HepG2 (cell line): ENCODE data around the gene POFUT2. TPM values are rescaled to one million over a fixed set of nuclear protein-coding genes. Genes with fewer than 3 reads are reported as not detected.

ENCODE experiments used
- ADNP ChIP-seq: sonication (generic); formaldehyde crosslinking; IDR thresholded peaks from 2 replicates; pipeline ENCODE4 v1.4.0; 2020; ENCODE audit warnings: missing genetic modification reagents
- ATRX ChIP-seq: sonication (generic); formaldehyde crosslinking; IDR thresholded peaks from 2 replicates; pipeline ENCODE4 v1.4.0; 2020; ENCODE audit warnings: missing genetic modification reagents, borderline replicate concordance
- CBX2 ChIP-seq, 2 experiments: fragments of 200-600 bp in 1 of 2; sonication (generic); formaldehyde crosslinking in 1 of 2; IDR thresholded peaks; 2 replicates each; pipeline versions ENCODE4 v1.7.0 to v1.8.1; 2018 to 2022; ENCODE audit warnings: low read depth in 2 of 2, low read length in 1 of 2, mild to moderate bottlenecking in 1 of 2, missing genetic modification reagents in 1 of 2
- CHD2 ChIP-seq: IDR thresholded peaks from 2 replicates; pipeline ENCODE4 v1.6.1; 2011; ENCODE audit warnings: low read depth, low read length, improper control_type of control experiment
- HBP1 ChIP-seq: IDR thresholded peaks from 2 replicates; pipeline ENCODE4 v1.6.1; 2016; ENCODE audit warnings: low read depth, control low read depth
- IKZF4 ChIP-seq: sonication (generic); formaldehyde crosslinking; IDR thresholded peaks from 2 replicates; pipeline ENCODE4 v1.5.1; 2020; ENCODE audit warnings: borderline replicate concordance, mild to moderate bottlenecking, low read depth, missing genetic modification reagents; ENCODE audit errors: not compliant biosample characterization
- MAZ ChIP-seq, 2 experiments: sonication (generic) in 1 of 2; formaldehyde crosslinking in 1 of 2; IDR thresholded peaks; 2 replicates each; pipeline versions ENCODE4 v1.5.0 to v1.6.1; 2012 to 2020; ENCODE audit warnings: low read depth in 2 of 2, mild to moderate bottlenecking in 2 of 2, borderline replicate concordance in 1 of 2, improper control_type of control experiment in 1 of 2, low read length in 1 of 2, missing genetic modification reagents in 1 of 2, moderate library complexity in 1 of 2
- NBN ChIP-seq: fragments of 450-650 bp; conservative IDR thresholded peaks from 2 replicates; pipeline ENCODE4 v1.6.1; 2017
- RXRA ChIP-seq: sonication (generic); formaldehyde crosslinking; IDR thresholded peaks from 2 replicates; pipeline ENCODE4 v1.5.1; 2020; ENCODE audit warnings: missing genetic modification reagents
- SALL2 ChIP-seq: sonication (generic); formaldehyde crosslinking; IDR thresholded peaks from 2 replicates; pipeline ENCODE4 v1.8.1; 2023; ENCODE audit warnings: mild to moderate bottlenecking, missing genetic modification reagents, inconsistent platforms
- SRY ChIP-seq: sonication (generic); formaldehyde crosslinking; IDR thresholded peaks from 2 replicates; pipeline ENCODE4 v1.8.0; 2022; ENCODE audit warnings: mild to moderate bottlenecking, missing genetic modification reagents
- THYN1 ChIP-seq: sonication (generic); formaldehyde crosslinking; IDR thresholded peaks from 2 replicates; pipeline ENCODE4 v1.8.1; 2023; ENCODE audit warnings: low read depth, mild to moderate bottlenecking, moderate library complexity, missing genetic modification reagents, borderline replicate concordance
- ZBTB8A ChIP-seq: sonication (generic); formaldehyde crosslinking; IDR thresholded peaks from 2 replicates; pipeline ENCODE4 v1.4.0; 2020; ENCODE audit warnings: mild to moderate bottlenecking, low read depth, missing genetic modification reagents, borderline replicate concordance
- ZNF18 ChIP-seq: sonication (generic); formaldehyde crosslinking; IDR thresholded peaks from 2 replicates; pipeline ENCODE4 v1.8.0; 2022; ENCODE audit warnings: mild to moderate bottlenecking, missing genetic modification reagents; ENCODE audit not compliant: insufficient replicate concordance
- ZNF232 ChIP-seq: sonication (generic); formaldehyde crosslinking; IDR thresholded peaks from 2 replicates; pipeline ENCODE4 v1.4.0; 2020; ENCODE audit warnings: missing genetic modification reagents, borderline replicate concordance
- ZNF543 ChIP-seq: sonication (generic); formaldehyde crosslinking; IDR thresholded peaks from 2 replicates; pipeline ENCODE4 v1.4.0; 2020; ENCODE audit warnings: mild to moderate bottlenecking, missing genetic modification reagents
- ZNF615 ChIP-seq: sonication (generic); formaldehyde crosslinking; IDR thresholded peaks from 2 replicates; pipeline ENCODE4 v1.5.0; 2020; ENCODE audit warnings: mild to moderate bottlenecking, missing genetic modification reagents, borderline replicate concordance
- ZNF678 ChIP-seq: sonication (generic); formaldehyde crosslinking; IDR thresholded peaks from 2 replicates; pipeline ENCODE4 v1.4.0; 2020; ENCODE audit warnings: mild to moderate bottlenecking, missing genetic modification reagents
- ZNF772 ChIP-seq: sonication (generic); formaldehyde crosslinking; IDR thresholded peaks from 2 replicates; pipeline ENCODE4 v1.5.0; 2020; ENCODE audit warnings: mild to moderate bottlenecking, missing genetic modification reagents
- ZNF780A ChIP-seq: sonication (generic); formaldehyde crosslinking; IDR thresholded peaks from 2 replicates; pipeline ENCODE4 v1.8.0; 2022; ENCODE audit warnings: mild to moderate bottlenecking, missing genetic modification reagents, moderate library complexity
- polyA plus RNA-seq, 8 experiments: library from polyadenylated mRNA; depleted of rRNA in 3 of 8; stranded (reverse) in 7 of 8; unstranded in 1 of 8; fragments of >200 nt; fragmentation: Illumina TruSeq in 4 of 8; extraction: Trizol in 4 of 8; gene quantifications; 2 replicates each; pipeline versions ENCODE4 v1.2.1 to v1.2.3, GENCODE V29; 2011 to 2016; ENCODE audit warnings: low read depth in 4 of 8, missing spikeins in 1 of 8, mixed read lengths in 1 of 8; ENCODE audit not compliant: insufficient read depth in 1 of 8
- total RNA-seq, 5 experiments: library from RNA; depleted of rRNA; stranded (reverse); fragments of >200 nt; fragmentation: Illumina TruSeq; extraction: Trizol; gene quantifications; 2 replicates each; pipeline ENCODE4 v1.2.3, GENCODE V29; 2016; ENCODE audit warnings: low read depth in 1 of 5
- TF ChIP-seq, protein P1 (sequence below): sonication (generic); formaldehyde crosslinking; IDR thresholded peaks from 2 replicates; pipeline ENCODE4 v1.8.0; 2022; ENCODE audit warnings: missing genetic modification reagents, mild to moderate bottlenecking, moderate library complexity, borderline replicate concordance
- TF ChIP-seq, protein P2 (sequence below): sonication (generic); formaldehyde crosslinking; IDR thresholded peaks from 2 replicates; pipeline ENCODE4 v1.8.1; 2022; ENCODE audit warnings: mild to moderate bottlenecking, missing genetic modification reagents

POFUT2 gene
- total and polyA plus RNA-seq, 2 of the 13 experiments (the other 11 are each of a cell fraction or from before 2014, with no cell fraction given): 22.8 to 24.0 TPM

- TF ChIP-seq, protein P1, sequence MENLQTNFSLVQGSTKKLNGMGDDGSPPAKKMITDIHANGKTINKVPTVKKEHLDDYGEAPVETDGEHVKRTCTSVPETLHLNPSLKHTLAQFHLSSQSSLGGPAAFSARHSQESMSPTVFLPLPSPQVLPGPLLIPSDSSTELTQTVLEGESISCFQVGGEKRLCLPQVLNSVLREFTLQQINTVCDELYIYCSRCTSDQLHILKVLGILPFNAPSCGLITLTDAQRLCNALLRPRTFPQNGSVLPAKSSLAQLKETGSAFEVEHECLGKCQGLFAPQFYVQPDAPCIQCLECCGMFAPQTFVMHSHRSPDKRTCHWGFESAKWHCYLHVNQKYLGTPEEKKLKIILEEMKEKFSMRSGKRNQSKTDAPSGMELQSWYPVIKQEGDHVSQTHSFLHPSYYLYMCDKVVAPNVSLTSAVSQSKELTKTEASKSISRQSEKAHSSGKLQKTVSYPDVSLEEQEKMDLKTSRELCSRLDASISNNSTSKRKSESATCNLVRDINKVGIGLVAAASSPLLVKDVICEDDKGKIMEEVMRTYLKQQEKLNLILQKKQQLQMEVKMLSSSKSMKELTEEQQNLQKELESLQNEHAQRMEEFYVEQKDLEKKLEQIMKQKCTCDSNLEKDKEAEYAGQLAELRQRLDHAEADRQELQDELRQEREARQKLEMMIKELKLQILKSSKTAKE (CRISPR knock-in tag): peak; percentile 87
- TF ChIP-seq MAZ (IDR thresholded peaks at IDR 0.05; ENCODE audit: borderline replicate concordance, low read depth, low read length) (0 out of 2 replicates have a peak, but pooled peaks have one; percentile 26), MAZ (CRISPR knock-in tag; IDR thresholded peaks at IDR 0.05; ENCODE audit: low read depth) (peak; percentile 77), SRY (CRISPR knock-in tag) (peak; percentile 58; the same call in 1 of the 2 replicates), NBN (no peak), ZNF18 (peak; percentile 61), ZNF232 (CRISPR knock-in tag) (peak; percentile 84; the same call in 1 of the 2 replicates), RXRA (CRISPR knock-in tag) (peak; percentile 71), THYN1 (no peak), IKZF4 (CRISPR knock-in tag) (no peak), SALL2 (no peak; the same call in 1 of the 2 replicates), CHD2 (no peak), HBP1 (0 out of 2 replicates have a peak, but pooled peaks have one; percentile 36), ATRX (CRISPR knock-in tag) (no peak), ADNP (CRISPR knock-in tag) (no peak), ZNF780A (CRISPR knock-in tag) (no peak; the same call in 1 of the 2 replicates), ZNF615 (no peak), CBX2 (IDR thresholded peaks at IDR 0.05; ENCODE audit: low read depth, low read length) (no peak), CBX2 (CRISPR knock-in tag; IDR thresholded peaks at IDR 0.05; ENCODE audit: low read depth) (no peak), ZNF678 (CRISPR knock-in tag) (peak; percentile 45; the same call in 1 of the 2 replicates), ZNF543 (no peak), ZNF772 (CRISPR knock-in tag) (no peak; the same call in 1 of the 2 replicates), ZBTB8A (CRISPR knock-in tag) (no peak)
- TF ChIP-seq, protein P2, sequence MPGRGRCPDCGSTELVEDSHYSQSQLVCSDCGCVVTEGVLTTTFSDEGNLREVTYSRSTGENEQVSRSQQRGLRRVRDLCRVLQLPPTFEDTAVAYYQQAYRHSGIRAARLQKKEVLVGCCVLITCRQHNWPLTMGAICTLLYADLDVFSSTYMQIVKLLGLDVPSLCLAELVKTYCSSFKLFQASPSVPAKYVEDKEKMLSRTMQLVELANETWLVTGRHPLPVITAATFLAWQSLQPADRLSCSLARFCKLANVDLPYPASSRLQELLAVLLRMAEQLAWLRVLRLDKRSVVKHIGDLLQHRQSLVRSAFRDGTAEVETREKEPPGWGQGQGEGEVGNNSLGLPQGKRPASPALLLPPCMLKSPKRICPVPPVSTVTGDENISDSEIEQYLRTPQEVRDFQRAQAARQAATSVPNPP (CRISPR knock-in tag): no peak
These were observed 19.3 kb upstream of the POFUT2 start (continued) for GRCh38 chr21:45306832-45307571.
